ENCODE data around the gene TMUB2. TPM values are rescaled to one million over a fixed set of nuclear protein-coding genes. Genes with fewer than 3 reads are reported as not detected.

The TMUB2 gene
- total RNA-seq, 2 experiments from 2014 or later: 21.3 to 25.9 TPM

DNA sequence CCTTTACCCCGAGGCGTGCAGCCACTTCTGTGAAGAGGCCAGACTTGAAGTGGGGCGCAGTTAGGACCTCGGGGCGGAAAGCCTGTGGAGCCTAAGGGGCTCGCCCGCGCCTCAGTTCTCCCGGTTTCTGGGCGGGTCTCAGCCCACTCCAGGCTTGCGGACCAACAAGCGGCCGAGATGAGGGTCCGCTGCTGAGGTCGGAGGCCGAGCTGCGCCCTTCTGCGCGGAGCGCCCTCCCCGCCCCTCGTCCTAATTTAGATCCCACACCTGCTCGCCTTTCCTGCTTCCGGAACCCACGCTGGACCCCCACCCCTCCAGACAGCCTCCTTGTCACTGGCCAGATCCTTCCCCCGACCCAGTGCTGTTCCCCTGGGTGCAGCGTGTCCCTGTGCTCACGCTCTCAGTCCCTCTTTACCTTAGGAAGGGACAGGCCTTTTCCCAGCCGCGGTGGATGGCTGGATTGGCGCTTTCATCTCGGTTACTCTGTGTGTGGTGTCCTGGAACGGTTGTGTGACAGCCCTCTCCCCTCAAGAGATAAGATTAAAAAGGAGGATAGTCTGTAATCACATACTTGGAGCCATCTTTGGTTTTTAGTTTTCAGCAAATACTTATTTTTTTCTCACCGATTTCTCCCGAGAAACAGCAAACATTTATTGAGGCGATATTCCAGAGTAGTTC lies 13.8 kb downstream of the TMUB2 start:
- peak overlapping the region; percentile 43; the same call in 1 of the 2 replicates for H2AFZ ChIP-seq (ENCODE audit: low read length)
- POLR2A ChIA-PET: interaction anchor here (0.6 to 2.2 kb wide), 4 partner anchors 10 to 21 kb away, joined by 3 to 7 read pairs (median 5); no protein-coding TSS in a partner anchor

DNA sequence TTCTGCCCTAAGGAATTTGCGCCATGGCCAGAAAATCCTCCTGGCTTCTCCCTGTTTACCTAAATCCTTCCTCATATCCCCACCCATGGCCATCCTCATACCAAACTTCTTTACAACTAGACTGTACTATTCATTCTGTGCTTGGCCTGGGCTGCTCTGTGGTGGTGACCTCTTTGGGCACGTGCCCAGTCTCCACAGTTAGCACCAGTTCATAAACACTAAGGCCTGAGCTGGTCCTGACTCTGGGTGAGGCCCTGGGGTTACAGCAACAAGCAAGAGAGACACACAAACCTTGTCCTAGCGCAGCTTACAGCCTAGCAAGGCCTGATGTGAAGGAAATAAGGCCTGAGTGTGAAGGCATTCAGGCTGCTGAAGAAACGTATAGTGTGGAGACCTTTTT lies 16.0 kb downstream of the TMUB2 start:
- POLR2A ChIA-PET: interaction anchor here (1.5 to 2.2 kb wide), 2 partner anchors 14 to 19 kb away, joined by 4 to 7 read pairs; no protein-coding TSS in a partner anchor
- TF ChIP-seq, protein P1, sequence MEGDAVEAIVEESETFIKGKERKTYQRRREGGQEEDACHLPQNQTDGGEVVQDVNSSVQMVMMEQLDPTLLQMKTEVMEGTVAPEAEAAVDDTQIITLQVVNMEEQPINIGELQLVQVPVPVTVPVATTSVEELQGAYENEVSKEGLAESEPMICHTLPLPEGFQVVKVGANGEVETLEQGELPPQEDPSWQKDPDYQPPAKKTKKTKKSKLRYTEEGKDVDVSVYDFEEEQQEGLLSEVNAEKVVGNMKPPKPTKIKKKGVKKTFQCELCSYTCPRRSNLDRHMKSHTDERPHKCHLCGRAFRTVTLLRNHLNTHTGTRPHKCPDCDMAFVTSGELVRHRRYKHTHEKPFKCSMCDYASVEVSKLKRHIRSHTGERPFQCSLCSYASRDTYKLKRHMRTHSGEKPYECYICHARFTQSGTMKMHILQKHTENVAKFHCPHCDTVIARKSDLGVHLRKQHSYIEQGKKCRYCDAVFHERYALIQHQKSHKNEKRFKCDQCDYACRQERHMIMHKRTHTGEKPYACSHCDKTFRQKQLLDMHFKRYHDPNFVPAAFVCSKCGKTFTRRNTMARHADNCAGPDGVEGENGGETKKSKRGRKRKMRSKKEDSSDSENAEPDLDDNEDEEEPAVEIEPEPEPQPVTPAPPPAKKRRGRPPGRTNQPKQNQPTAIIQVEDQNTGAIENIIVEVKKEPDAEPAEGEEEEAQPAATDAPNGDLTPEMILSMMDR (conservative IDR thresholded peaks at IDR 0.05; ENCODE audit: low read length): no peak
- TF ChIP-seq EZH2phosphoT487 (IDR thresholded peaks at IDR 0.05; ENCODE audit: borderline replicate concordance, low read depth, low read length): no peak
- Histone ChIP-seq H2AFZ (ENCODE audit: low read length) (no peak overlapping the region), H3K36me3 (ENCODE audit: insufficient read depth, low read length) (peaks cover 25% of the 10 kb centered on the region), H3K79me2 (ENCODE audit: insufficient read depth, low read depth, low read length) (peaks cover 15% of the 10 kb centered on the region), H3K9me2 (ENCODE audit: insufficient read depth, low read length) (no peaks in the 10 kb centered on the region), H3K4me3 (ENCODE audit: low read depth, low read length, poor library complexity, severe bottlenecking) (no peak overlapping the region), H3K27ac (ENCODE audit: low read depth, low read length, poor library complexity, severe bottlenecking) (peak overlapping the region; percentile 18), H4K20me1 (ENCODE audit: insufficient read depth, low read length) (no peaks in the 10 kb centered on the region), H3K4me2 (ENCODE audit: low read length) (no peak overlapping the region), H3K4me1 (ENCODE audit: insufficient read depth, low read length, poor library complexity, severe bottlenecking) (peaks cover 47% of the 10 kb centered on the region), H3K9me3 (ENCODE audit: low read length) (no peaks in the 10 kb centered on the region)
- no TSS peak for BruUV-seq (replicated peaks)
- no peak for DNase-seq (ENCODE audit: low spot score)
- CTCF ChIA-PET (ENCODE audit: unreplicated experiment): no interaction called here
- intact Hi-C loops (cut with micrococcal nuclease; ENCODE audit: unreplicated experiment): no loop called here

More for the DNA sequence above, 13.8 kb downstream of the TMUB2 start:
- no peaks in the 10 kb centered on the region for H4K20me1 ChIP-seq (ENCODE audit: insufficient read depth, low read length)
- TSS peak; percentile 95 for BruUV-seq (replicated peaks)
- H3K4me2 ChIP-seq (ENCODE audit: low read length): peak overlapping the region; percentile 99
- peaks cover 26% of the 10 kb centered on the region for H3K79me2 ChIP-seq (ENCODE audit: insufficient read depth, low read depth, low read length)
- CTCF ChIA-PET (ENCODE audit: unreplicated experiment): interaction anchor here (1.0 kb wide), 1 partner anchor 16 kb away, joined by 4 read pairs; no protein-coding TSS in a partner anchor
- intact Hi-C loops (cut with micrococcal nuclease; ENCODE audit: unreplicated experiment): loop anchor here (1.0 kb wide), 3 partner anchors 20 to 145 kb away; partner anchors contain the start of gene GRN
- peaks cover 52% of the 10 kb centered on the region for H3K4me1 ChIP-seq (ENCODE audit: insufficient read depth, low read length, poor library complexity, severe bottlenecking)
- H3K9me3 ChIP-seq (ENCODE audit: low read length): no peaks in the 10 kb centered on the region
- H3K4me3 ChIP-seq (ENCODE audit: low read depth, low read length, poor library complexity, severe bottlenecking): peak overlapping the region; percentile 85
- TF ChIP-seq EZH2phosphoT487 (IDR thresholded peaks at IDR 0.05; ENCODE audit: borderline replicate concordance, low read depth, low read length): no peak
- TF ChIP-seq, protein P1 (conservative IDR thresholded peaks at IDR 0.05; ENCODE audit: low read length): no peak
- peak; percentile 76 for DNase-seq (ENCODE audit: low spot score)
- H3K27ac ChIP-seq (ENCODE audit: low read depth, low read length, poor library complexity, severe bottlenecking): peak overlapping the region; percentile 96
- peaks cover 25% of the 10 kb centered on the region for H3K36me3 ChIP-seq (ENCODE audit: insufficient read depth, low read length)
- no peaks in the 10 kb centered on the region for H3K9me2 ChIP-seq (ENCODE audit: insufficient read depth, low read length)
